GM23338 (cell line): ENCODE data around the gene MET. TPM values are rescaled to one million over a fixed set of nuclear protein-coding genes. Genes with fewer than 3 reads are reported as not detected.

Experiments
- ATAC-seq: fragments of 200-7000 bp; cut with Tn5 transposase; 3 replicates; pipeline ENCODE4 v1.9.1; 2020
- DNase-seq: peaks from one replicate; pipeline ENCODE4 v3.0.0-alpha.2; 2015; ENCODE audit warnings: low spot score
- H2AFZ ChIP-seq: fragments of 200-600 bp; sonication (generic); 2 replicates; pipeline ENCODE4 v1.8.0; 2016; ENCODE audit warnings: antibody characterized with exemption, mild to moderate bottlenecking, moderate library complexity
- H3F3A ChIP-seq: fragments of 200-600 bp; sonication (generic); replicated peaks from 2 replicates; pipeline ENCODE4 v1.8.0; 2017; ENCODE audit warnings: antibody characterized with exemption, mixed run types, low read depth
- H3K27ac ChIP-seq: fragments of 200-600 bp; sonication (generic); 2 replicates; pipeline ENCODE4 v1.6.1; 2016; ENCODE audit warnings: low read depth
- H3K27me3 ChIP-seq: fragments of 200-600 bp; sonication (generic); 2 replicates; pipeline ENCODE4 v1.8.0; 2016; ENCODE audit warnings: mild to moderate bottlenecking, mixed run types, moderate library complexity; ENCODE audit not compliant: insufficient read depth
- H3K36me3 ChIP-seq: fragments of 200-600 bp; sonication (generic); 2 replicates; pipeline ENCODE4 v1.8.0; 2016; ENCODE audit warnings: mild to moderate bottlenecking; ENCODE audit not compliant: insufficient read depth
- H3K4me1 ChIP-seq: fragments of 200-600 bp; sonication (generic); 2 replicates; pipeline ENCODE4 v1.8.0; 2016; ENCODE audit warnings: mild to moderate bottlenecking, moderate library complexity; ENCODE audit not compliant: insufficient read depth
- H3K4me2 ChIP-seq: fragments of 200-600 bp; sonication (generic); 2 replicates; pipeline ENCODE4 v1.7.1; 2017; ENCODE audit warnings: mixed run types
- H3K4me3 ChIP-seq: fragments of 200-600 bp; sonication (generic); 2 replicates; pipeline ENCODE4 v1.6.1; 2016; ENCODE audit warnings: mixed run types
- H3K79me2 ChIP-seq: fragments of 200-600 bp; sonication (generic); replicated peaks from 2 replicates; pipeline ENCODE4 v1.8.0; 2017; ENCODE audit warnings: mild to moderate bottlenecking; ENCODE audit not compliant: insufficient read depth
- H3K9me2 ChIP-seq: fragments of 200-600 bp; sonication (generic); 2 replicates; pipeline ENCODE4 v1.8.0; 2017; ENCODE audit not compliant: insufficient read depth
- H4K20me1 ChIP-seq: fragments of 200-600 bp; sonication (generic); replicated peaks from 2 replicates; pipeline ENCODE4 v1.8.0; 2017; ENCODE audit warnings: mild to moderate bottlenecking; ENCODE audit not compliant: insufficient read depth
- H3K27ac Mint-ChIP-seq: 2 replicates; pipeline ENCODE4 v1.8.0; 2020; ENCODE audit warnings: inconsistent platforms, mild to moderate bottlenecking, moderate library complexity, mixed read lengths
- H3K27me3 Mint-ChIP-seq: 3 replicates; pipeline ENCODE4 v1.8.0; 2022; ENCODE audit warnings: low read depth, mild to moderate bottlenecking, moderate library complexity, mixed read lengths, inconsistent platforms; ENCODE audit not compliant: insufficient read depth, poor library complexity
- H3K36me3 Mint-ChIP-seq: 3 replicates; pipeline ENCODE4 v1.8.0; 2021; ENCODE audit warnings: low read depth, mild to moderate bottlenecking, inconsistent platforms, moderate library complexity, mixed read lengths
- H3K4me1 Mint-ChIP-seq: 3 replicates; pipeline ENCODE4 v1.8.0; 2020; ENCODE audit warnings: mild to moderate bottlenecking, inconsistent platforms, mixed read lengths
- H3K4me3 Mint-ChIP-seq: 3 replicates; pipeline ENCODE4 v1.8.0; 2021; ENCODE audit warnings: moderate library complexity, mild to moderate bottlenecking, inconsistent platforms, mixed read lengths
- H3K9me3 Mint-ChIP-seq: 3 replicates; pipeline ENCODE4 v1.8.0; 2020; ENCODE audit warnings: moderate library complexity, mild to moderate bottlenecking, inconsistent platforms, mixed read lengths
- CREB1 ChIP-seq: fragments of 250-450 bp; sonication (Bioruptor Pico); IDR thresholded peaks from 2 replicates; pipeline ENCODE4 v1.5.0; 2020; ENCODE audit warnings: low read depth, mild to moderate bottlenecking, moderate library complexity
- EZH2 ChIP-seq: fragments of 200-600 bp; sonication (generic); IDR thresholded peaks from one replicate; pipeline ENCODE4 v1.8.0; 2017; ENCODE audit warnings: antibody characterized with exemption, mild to moderate bottlenecking, low read depth; ENCODE audit not compliant: unreplicated experiment
- EZH2phosphoT487 ChIP-seq: fragments of 200-600 bp; sonication (generic); IDR thresholded peaks from one replicate; pipeline ENCODE4 v1.8.1; 2018; ENCODE audit warnings: antibody characterized with exemption; ENCODE audit not compliant: unreplicated experiment
- JUNB ChIP-seq: IDR thresholded peaks from one replicate; pipeline ENCODE4 v1.6.1; 2016; ENCODE audit warnings: antibody characterized with exemption; ENCODE audit not compliant: unreplicated experiment
- NANOG ChIP-seq: IDR thresholded peaks from 2 replicates; pipeline ENCODE4 v1.6.1; 2016; ENCODE audit warnings: antibody characterized with exemption, borderline replicate concordance
- POLR2AphosphoS5 ChIP-seq: IDR thresholded peaks from 2 replicates; pipeline ENCODE4 v1.6.1; 2016; ENCODE audit warnings: antibody characterized with exemption, low read depth
- REST ChIP-seq: IDR thresholded peaks from one replicate; pipeline ENCODE4 v1.6.1; 2018; ENCODE audit warnings: antibody characterized with exemption; ENCODE audit not compliant: unreplicated experiment
- STAT1 ChIP-seq: IDR thresholded peaks from one replicate; pipeline ENCODE4 v1.6.1; 2016; ENCODE audit warnings: antibody characterized with exemption; ENCODE audit not compliant: unreplicated experiment
- ZNF114 ChIP-seq: fragments of 250-450 bp; sonication (Bioruptor Pico); IDR thresholded peaks from 2 replicates; pipeline ENCODE4 v1.5.0; 2020; ENCODE audit warnings: mild to moderate bottlenecking, moderate library complexity
- ZNF331 ChIP-seq: fragments of 250-450 bp; sonication (Bioruptor Pico); IDR thresholded peaks from 2 replicates; pipeline ENCODE4 v1.5.0; 2020; ENCODE audit warnings: low read depth, mild to moderate bottlenecking, moderate library complexity
- polyA plus RNA-seq: library from polyadenylated mRNA; unstranded; fragments of >200 nt; fragmentation: Nextera tagmentation; extraction: Ambion mirVana; gene quantifications from 2 replicates; pipeline ENCODE4 v1.2.1, GENCODE V29; 2016
- total RNA-seq: library from RNA; depleted of rRNA; stranded (reverse); fragments of >200 nt; shearing (Covaris generic); gene quantifications from 2 replicates; pipeline ENCODE4 v1.2.3, GENCODE V29; 2014
- TF ChIP-seq, protein P1 (sequence below): IDR thresholded peaks from 2 replicates; pipeline ENCODE4 v1.6.1; 2016; ENCODE audit warnings: antibody characterized with exemption
- TF ChIP-seq, protein P2 (sequence below): fragments of 250-450 bp; sonication (Bioruptor Pico); IDR thresholded peaks from 2 replicates; pipeline ENCODE4 v1.5.0; 2020; ENCODE audit warnings: mild to moderate bottlenecking, moderate library complexity

Gene MET
- total and polyA plus RNA-seq, 2 experiments from 2014 or later: 4.8 to 23.1 TPM

DNA sequence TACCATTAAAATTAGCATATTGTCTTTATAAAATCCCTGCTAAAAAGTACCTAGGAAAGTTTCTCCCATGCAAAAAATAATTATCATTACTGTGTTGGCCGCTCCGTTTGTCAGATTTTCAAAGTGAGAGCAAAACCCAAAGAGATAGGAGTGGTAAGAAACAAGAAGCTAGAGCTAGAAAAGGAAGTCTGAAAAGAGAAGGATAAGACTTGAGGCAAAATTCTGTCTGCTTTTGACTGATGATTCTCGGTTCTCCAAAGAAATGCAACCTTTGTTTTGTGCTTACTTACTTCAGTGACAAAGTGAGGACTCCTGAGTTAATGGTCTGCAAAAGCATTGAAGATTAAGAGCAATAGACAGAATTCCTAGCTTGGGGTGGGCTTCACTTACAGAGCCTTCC is 157.0 kb downstream of the MET start (continued):
- TF ChIP-seq JUNB (no peak), EZH2phosphoT487 (no peak), EZH2 (no peak), REST (no peak), NANOG (no peak), STAT1 (no peak), ZNF114 (no peak), POLR2AphosphoS5 (no peak), CREB1 (CRISPR knock-in tag) (no peak)
- TF ChIP-seq, protein P1, sequence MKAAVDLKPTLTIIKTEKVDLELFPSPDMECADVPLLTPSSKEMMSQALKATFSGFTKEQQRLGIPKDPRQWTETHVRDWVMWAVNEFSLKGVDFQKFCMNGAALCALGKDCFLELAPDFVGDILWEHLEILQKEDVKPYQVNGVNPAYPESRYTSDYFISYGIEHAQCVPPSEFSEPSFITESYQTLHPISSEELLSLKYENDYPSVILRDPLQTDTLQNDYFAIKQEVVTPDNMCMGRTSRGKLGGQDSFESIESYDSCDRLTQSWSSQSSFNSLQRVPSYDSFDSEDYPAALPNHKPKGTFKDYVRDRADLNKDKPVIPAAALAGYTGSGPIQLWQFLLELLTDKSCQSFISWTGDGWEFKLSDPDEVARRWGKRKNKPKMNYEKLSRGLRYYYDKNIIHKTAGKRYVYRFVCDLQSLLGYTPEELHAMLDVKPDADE: no peak

GRCh38 chr7:116829493-116829892 is 157.5 kb downstream of the MET start:
- H3K27me3 Mint-ChIP-seq: peaks cover 4% of the 10 kb centered on the region
- no peaks in the 10 kb centered on the region for H3F3A ChIP-seq
- no peak overlapping the region for H3K4me3 Mint-ChIP-seq
- no peaks in the 10 kb centered on the region for H3K4me1 Mint-ChIP-seq
- no peak overlapping the region for H3K4me3 ChIP-seq
- H3K9me2 ChIP-seq: no peaks in the 10 kb centered on the region
- H3K36me3 Mint-ChIP-seq: no peaks in the 10 kb centered on the region
- H3K36me3 ChIP-seq: no peaks in the 10 kb centered on the region
- no peaks in the 10 kb centered on the region for H3K27me3 ChIP-seq
- no peaks in the 10 kb centered on the region for H3K9me3 Mint-ChIP-seq
- H4K20me1 ChIP-seq: no peaks in the 10 kb centered on the region
- H3K4me2 ChIP-seq: no peak overlapping the region
- peak overlapping the region; percentile 3; the same call in 1 of the 2 replicates for H2AFZ ChIP-seq
- no peaks in the 10 kb centered on the region for H3K4me1 ChIP-seq
- H3K79me2 ChIP-seq: no peaks in the 10 kb centered on the region
- H3K27ac ChIP-seq: no peak overlapping the region
- no peak for DNase-seq
- ATAC-seq: no peak
- H3K27ac Mint-ChIP-seq: no peak overlapping the region
- TF ChIP-seq STAT1 (no peak), ZNF114 (no peak), JUNB (no peak), ZNF331 (CRISPR knock-in tag) (no peak), EZH2phosphoT487 (no peak), NANOG (no peak), POLR2AphosphoS5 (no peak), EZH2 (no peak), CREB1 (CRISPR knock-in tag) (no peak)
- TF ChIP-seq, protein P2, sequence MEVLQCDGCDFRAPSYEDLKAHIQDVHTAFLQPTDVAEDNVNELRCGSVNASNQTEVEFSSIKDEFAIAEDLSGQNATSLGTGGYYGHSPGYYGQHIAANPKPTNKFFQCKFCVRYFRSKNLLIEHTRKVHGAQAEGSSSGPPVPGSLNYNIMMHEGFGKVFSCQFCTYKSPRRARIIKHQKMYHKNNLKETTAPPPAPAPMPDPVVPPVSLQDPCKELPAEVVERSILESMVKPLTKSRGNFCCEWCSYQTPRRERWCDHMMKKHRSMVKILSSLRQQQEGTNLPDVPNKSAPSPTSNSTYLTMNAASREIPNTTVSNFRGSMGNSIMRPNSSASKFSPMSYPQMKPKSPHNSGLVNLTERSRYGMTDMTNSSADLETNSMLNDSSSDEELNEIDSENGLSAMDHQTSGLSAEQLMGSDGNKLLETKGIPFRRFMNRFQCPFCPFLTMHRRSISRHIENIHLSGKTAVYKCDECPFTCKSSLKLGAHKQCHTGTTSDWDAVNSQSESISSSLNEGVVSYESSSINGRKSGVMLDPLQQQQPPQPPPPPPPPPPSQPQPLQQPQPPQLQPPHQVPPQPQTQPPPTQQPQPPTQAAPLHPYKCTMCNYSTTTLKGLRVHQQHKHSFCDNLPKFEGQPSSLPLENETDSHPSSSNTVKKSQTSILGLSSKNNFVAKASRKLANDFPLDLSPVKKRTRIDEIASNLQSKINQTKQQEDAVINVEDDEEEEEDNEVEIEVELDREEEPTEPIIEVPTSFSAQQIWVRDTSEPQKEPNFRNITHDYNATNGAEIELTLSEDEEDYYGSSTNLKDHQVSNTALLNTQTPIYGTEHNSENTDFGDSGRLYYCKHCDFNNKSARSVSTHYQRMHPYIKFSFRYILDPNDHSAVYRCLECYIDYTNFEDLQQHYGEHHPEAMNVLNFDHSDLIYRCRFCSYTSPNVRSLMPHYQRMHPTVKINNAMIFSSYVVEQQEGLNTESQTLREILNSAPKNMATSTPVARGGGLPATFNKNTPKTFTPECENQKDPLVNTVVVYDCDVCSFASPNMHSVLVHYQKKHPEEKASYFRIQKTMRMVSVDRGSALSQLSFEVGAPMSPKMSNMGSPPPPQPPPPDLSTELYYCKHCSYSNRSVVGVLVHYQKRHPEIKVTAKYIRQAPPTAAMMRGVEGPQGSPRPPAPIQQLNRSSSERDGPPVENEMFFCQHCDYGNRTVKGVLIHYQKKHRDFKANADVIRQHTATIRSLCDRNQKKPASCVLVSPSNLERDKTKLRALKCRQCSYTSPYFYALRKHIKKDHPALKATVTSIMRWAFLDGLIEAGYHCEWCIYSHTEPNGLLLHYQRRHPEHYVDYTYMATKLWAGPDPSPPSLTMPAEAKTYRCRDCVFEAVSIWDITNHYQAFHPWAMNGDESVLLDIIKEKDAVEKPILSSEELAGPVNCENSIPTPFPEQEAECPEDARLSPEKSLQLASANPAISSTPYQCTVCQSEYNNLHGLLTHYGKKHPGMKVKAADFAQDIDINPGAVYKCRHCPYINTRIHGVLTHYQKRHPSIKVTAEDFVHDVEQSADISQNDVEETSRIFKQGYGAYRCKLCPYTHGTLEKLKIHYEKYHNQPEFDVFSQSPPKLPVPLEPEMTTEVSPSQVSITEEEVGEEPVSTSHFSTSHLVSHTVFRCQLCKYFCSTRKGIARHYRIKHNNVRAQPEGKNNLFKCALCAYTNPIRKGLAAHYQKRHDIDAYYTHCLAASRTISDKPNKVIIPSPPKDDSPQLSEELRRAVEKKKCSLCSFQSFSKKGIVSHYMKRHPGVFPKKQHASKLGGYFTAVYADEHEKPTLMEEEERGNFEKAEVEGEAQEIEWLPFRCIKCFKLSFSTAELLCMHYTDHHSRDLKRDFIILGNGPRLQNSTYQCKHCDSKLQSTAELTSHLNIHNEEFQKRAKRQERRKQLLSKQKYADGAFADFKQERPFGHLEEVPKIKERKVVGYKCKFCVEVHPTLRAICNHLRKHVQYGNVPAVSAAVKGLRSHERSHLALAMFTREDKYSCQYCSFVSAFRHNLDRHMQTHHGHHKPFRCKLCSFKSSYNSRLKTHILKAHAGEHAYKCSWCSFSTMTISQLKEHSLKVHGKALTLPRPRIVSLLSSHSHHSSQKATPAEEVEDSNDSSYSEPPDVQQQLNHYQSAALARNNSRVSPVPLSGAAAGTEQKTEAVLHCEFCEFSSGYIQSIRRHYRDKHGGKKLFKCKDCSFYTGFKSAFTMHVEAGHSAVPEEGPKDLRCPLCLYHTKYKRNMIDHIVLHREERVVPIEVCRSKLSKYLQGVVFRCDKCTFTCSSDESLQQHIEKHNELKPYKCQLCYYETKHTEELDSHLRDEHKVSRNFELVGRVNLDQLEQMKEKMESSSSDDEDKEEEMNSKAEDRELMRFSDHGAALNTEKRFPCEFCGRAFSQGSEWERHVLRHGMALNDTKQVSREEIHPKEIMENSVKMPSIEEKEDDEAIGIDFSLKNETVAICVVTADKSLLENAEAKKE: no peak
- TF ChIP-seq, protein P1: no peak
